Caco-2 (cell line): ENCODE results near the gene SLBP. TPM values are rescaled to one million over a fixed set of nuclear protein-coding genes. Genes with fewer than 3 reads are reported as not detected.

Experiments
- Bru-seq: library from RNA; stranded (reverse); fragments of 400-500 nt; gene quantifications from one replicate; lab custom pipeline; 2021; lab: Mats Ljungman, UMichigan
- BruChase-seq, 2 experiments: library from RNA; stranded (reverse); fragments of 400-500 nt; gene quantifications; one replicate each; lab custom pipeline; 2021; lab: Mats Ljungman, UMichigan
- BruUV-seq: library from RNA; stranded (reverse); fragments of 400-500 nt; replicated peaks from 2 replicates; lab custom pipeline; 2021; lab: Mats Ljungman, UMichigan
- CTCF ChIA-PET: fragments of 300-600 bp; sonication (Branson Sonifier 250); formaldehyde crosslinking; loops from one replicate; lab custom pipeline; 2022; ENCODE audit warnings: antibody characterized with exemption; lab: Charles Lee
- POLR2A ChIA-PET: fragments of 300-600 bp; sonication (Branson Sonifier 250); formaldehyde crosslinking; loops from one replicate; lab custom pipeline; 2022; ENCODE audit warnings: antibody characterized with exemption; lab: Charles Lee
- DNase-seq, 2 experiments: peaks; one replicate each; pipeline versions ENCODE4 v3.0.0 to v3.0.0-alpha.2; 2020 to 2022
- H3K27me3 ChIP-seq: replicated peaks from 2 replicates; pipeline ENCODE4 v1.6.0; 2011; ENCODE audit warnings: low read length; ENCODE audit not compliant: control insufficient read depth, insufficient read depth
- H3K36me3 ChIP-seq: 2 replicates; pipeline ENCODE4 v1.5.1; 2011; ENCODE audit warnings: low read length; ENCODE audit not compliant: control insufficient read depth, insufficient read depth
- H3K4me1 ChIP-seq: fragments of 250-450 bp; sonication (Bioruptor Pico); 2 replicates; pipeline ENCODE4 v1.5.1; 2020; ENCODE audit warnings: mild to moderate bottlenecking
- H3K4me3 ChIP-seq: 2 replicates; pipeline ENCODE4 v1.5.1; 2011; ENCODE audit warnings: low read depth, mild to moderate bottlenecking, control low read depth, low read length
- H3K9me3 ChIP-seq: fragments of 250-450 bp; sonication (Bioruptor Pico); 2 replicates; pipeline ENCODE4 v1.5.1; 2020; ENCODE audit warnings: mild to moderate bottlenecking, moderate library complexity
- H3K27ac Mint-ChIP-seq: one replicate; pipeline ENCODE4 v1.8.0; 2022; ENCODE audit warnings: mixed read lengths; ENCODE audit not compliant: unreplicated experiment
- H3K27me3 Mint-ChIP-seq: one replicate; pipeline ENCODE4 v1.8.0; 2022; ENCODE audit warnings: mixed read lengths; ENCODE audit not compliant: insufficient read depth, unreplicated experiment
- H3K36me3 Mint-ChIP-seq: one replicate; pipeline ENCODE4 v1.8.0; 2022; ENCODE audit warnings: mild to moderate bottlenecking, mixed read lengths; ENCODE audit not compliant: insufficient read depth, unreplicated experiment
- H3K4me1 Mint-ChIP-seq: one replicate; pipeline ENCODE4 v1.8.0; 2022; ENCODE audit warnings: low read depth, mixed read lengths; ENCODE audit not compliant: unreplicated experiment
- H3K4me3 Mint-ChIP-seq: one replicate; pipeline ENCODE4 v1.8.0; 2022; ENCODE audit warnings: mild to moderate bottlenecking, moderate library complexity, mixed read lengths; ENCODE audit not compliant: unreplicated experiment
- H3K9me3 Mint-ChIP-seq: one replicate; pipeline ENCODE4 v1.8.0; 2022; ENCODE audit warnings: mixed read lengths; ENCODE audit not compliant: unreplicated experiment
- intact Hi-C: fragments of 100-400 bp; cut with micrococcal nuclease; formaldehyde crosslinking; loops from one replicate; pipeline ENCODE4 v1.10.0; 2022; ENCODE audit not compliant: unreplicated experiment
- long read RNA-seq: library from polyadenylated mRNA; stranded (forward); transcript quantifications from one replicate; pipeline ENCODE4 v2.0.0, GENCODE V29; 2022
- total RNA-seq: library from RNA; stranded (reverse); gene quantifications from 2 replicates; pipeline ENCODE4 v1.2.3, GENCODE V29; 2022
- TF ChIP-seq, protein P1 (sequence below), 2 experiments: fragments of 200-600 bp in 1 of 2; IDR thresholded peaks; 1 replicate in 1 of 2; 2 replicates in 1 of 2; pipeline versions ENCODE4 v1.5.1 to v1.8.0; 2011 to 2022; ENCODE audit warnings: antibody characterized with exemption in 1 of 2, control low read depth in 1 of 2, inconsistent platforms in 1 of 2, low read depth in 1 of 2, low read length in 1 of 2, mild to moderate bottlenecking in 1 of 2, moderate library complexity in 1 of 2; ENCODE audit not compliant: insufficient read depth in 1 of 2, severe bottlenecking in 1 of 2, unreplicated experiment in 1 of 2

Gene SLBP
- 113 and 116 TPM in 2 replicates for total RNA-seq
- percentile 90 among the genes with signal in this experiment for Bru-seq, nascent RNA
- BruChase-seq, experiment 1, labeled RNA remaining after a 2-hour chase, result percentile 94 among the genes with signal in this experiment
- BruChase-seq, experiment 2, labeled RNA remaining after a 6-hour chase, result percentile 93 among the genes with signal in this experiment
- long read RNA-seq, transcript SLBP-202 (7 exons, 1,623 nt), result minor isoform, 5 of 291 reads
- long read RNA-seq, transcript SLBP-205 (7 exons, 987 nt), result minor isoform, 7 of 291 reads
- long read RNA-seq, transcript SLBP-206 (8 exons, 1,977 nt), result major isoform, 259 of 291 reads
- long read RNA-seq, partial matches to known transcripts, result 16 of 291 reads
- long read RNA-seq, other reads (novel, unspliced or antisense), result 3 of 291 reads

DNA sequence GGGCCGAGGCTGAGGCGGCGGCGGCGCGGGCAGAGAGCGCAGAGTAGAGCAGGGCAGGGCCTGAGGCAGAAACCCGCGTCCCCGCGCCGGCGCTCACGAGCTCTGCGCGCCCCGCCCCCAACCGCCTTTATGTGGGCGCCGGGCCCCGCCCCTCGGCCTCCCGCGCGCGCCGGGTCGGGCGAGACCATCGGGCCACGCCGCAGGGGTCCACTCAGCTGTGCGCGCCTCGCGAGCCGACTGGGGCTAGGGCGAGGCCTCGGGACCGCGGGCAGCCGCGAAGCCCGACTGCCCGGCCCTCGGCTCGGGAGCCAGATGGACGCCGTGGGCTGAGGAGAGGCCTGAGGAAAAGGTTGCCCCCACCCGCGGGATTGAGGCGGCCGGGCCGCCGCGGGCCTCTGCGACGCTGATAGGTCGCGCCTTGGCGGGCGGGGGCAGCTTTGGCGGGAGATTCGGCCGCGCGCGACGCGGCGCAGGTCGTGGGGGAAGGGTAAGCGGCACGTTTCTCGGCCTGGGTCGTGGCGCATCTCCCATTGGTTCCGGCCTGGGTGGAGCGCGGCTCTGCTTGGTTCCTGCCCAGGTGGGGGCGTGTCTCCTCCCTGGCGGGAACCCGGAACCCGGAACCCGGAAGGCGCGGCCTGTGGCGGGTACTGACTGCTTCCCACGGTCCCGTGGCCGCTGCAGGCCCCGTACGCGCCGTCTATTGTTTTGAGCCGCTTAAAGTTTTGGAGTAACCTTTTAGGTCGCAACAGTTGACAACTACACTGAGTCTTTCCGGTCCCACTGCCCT is at the start of gene SLBP:
Gene SLBP, minus strand, starts transcription at position 104 of the 787 bp plus-strand sequence. CDS start 131 bp downstream, outside the sequence.
- Mint-ChIP-seq H3K4me1 (peaks cover 29% of the 10 kb centered on the region), H3K9me3 (no peaks in the 10 kb centered on the region), H3K4me3 (peak within 1 kb of the TSS; percentile 99), H3K36me3 (peaks cover 72% of the 10 kb centered on the region), H3K27me3 (no peaks in the 10 kb centered on the region), H3K27ac (peak within 1 kb of the TSS; percentile 99)
- Histone ChIP-seq H3K9me3 (no peaks in the 10 kb centered on the region), H3K27me3 (no peaks in the 10 kb centered on the region), H3K36me3 (peaks cover under 1% of the 10 kb centered on the region; the same call in 1 of the 2 replicates), H3K4me3 (peak within 1 kb of the TSS; percentile 68), H3K4me1 (peaks cover 29% of the 10 kb centered on the region)
- ChIA-PET CTCF (interaction anchor here (0.6 to 1.8 kb wide), 4 partner anchors 9 to 56 kb away, joined by 4 to 13 read pairs (median 6); partner anchors contain the start of genes TACC3 and TMEM129), POLR2A (interaction anchor here (0.6 to 2.0 kb wide), 7 partner anchors 9 to 367 kb away, joined by 3 to 42 read pairs (median 6); partner anchors contain the start of genes NSD2, TACC3, TMEM129 and UVSSA)
- TF ChIP-seq, protein P1, sequence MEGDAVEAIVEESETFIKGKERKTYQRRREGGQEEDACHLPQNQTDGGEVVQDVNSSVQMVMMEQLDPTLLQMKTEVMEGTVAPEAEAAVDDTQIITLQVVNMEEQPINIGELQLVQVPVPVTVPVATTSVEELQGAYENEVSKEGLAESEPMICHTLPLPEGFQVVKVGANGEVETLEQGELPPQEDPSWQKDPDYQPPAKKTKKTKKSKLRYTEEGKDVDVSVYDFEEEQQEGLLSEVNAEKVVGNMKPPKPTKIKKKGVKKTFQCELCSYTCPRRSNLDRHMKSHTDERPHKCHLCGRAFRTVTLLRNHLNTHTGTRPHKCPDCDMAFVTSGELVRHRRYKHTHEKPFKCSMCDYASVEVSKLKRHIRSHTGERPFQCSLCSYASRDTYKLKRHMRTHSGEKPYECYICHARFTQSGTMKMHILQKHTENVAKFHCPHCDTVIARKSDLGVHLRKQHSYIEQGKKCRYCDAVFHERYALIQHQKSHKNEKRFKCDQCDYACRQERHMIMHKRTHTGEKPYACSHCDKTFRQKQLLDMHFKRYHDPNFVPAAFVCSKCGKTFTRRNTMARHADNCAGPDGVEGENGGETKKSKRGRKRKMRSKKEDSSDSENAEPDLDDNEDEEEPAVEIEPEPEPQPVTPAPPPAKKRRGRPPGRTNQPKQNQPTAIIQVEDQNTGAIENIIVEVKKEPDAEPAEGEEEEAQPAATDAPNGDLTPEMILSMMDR (IDR thresholded peaks at IDR 0.05; ENCODE audit: insufficient read depth in 1 of 2, low read depth in 1 of 2, low read length in 1 of 2, severe bottlenecking in 1 of 2, unreplicated experiment in 1 of 2), result no peak
- intact Hi-C loops, result loop anchor here (1.0 to 5.0 kb wide), 3 partner anchors 9 to 550 kb away; partner anchors contain the start of genes MXD4, TACC3 and TMEM129
- BruUV-seq, result no TSS peak
- peak; percentile 97 to 98 for DNase-seq

DNA sequence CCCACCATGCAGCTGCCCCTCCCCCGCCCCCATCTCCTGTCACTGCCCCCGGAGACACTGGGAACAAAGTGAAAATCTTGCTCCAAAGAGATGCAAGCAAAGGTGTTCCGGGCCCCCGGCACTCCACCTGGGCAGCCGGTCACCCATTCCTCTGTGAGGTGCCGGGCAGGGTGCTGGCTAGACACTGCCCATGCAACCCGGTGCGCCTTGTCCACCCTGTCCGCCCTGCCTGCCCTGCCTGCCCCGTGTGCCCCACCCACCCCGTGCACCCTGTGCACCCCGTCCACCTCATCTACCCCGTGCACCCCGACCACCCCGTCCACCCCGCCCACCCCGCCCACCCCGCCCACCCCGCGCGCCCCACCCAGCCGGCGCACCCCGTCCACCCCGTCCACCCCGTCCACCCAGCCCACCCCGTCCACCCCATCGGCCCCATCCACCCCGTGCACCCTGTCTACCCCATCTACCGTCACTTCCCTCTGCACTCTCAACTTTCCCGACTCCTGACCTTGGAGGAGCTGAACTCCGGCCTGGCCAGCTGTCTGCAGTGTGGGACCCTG is 49.1 kb upstream of the SLBP start:
- Histone ChIP-seq H3K27me3 (no peaks in the 10 kb centered on the region), H3K4me1 (peaks cover 22% of the 10 kb centered on the region), H3K4me3 (no peak overlapping the region), H3K36me3 (no peaks in the 10 kb centered on the region), H3K9me3 (no peaks in the 10 kb centered on the region)
- no TSS peak for BruUV-seq
- DNase-seq, result no peak
- H3K27me3 Mint-ChIP-seq, result no peaks in the 10 kb centered on the region
- POLR2A ChIA-PET, result no interaction called here
- peaks cover 6% of the 10 kb centered on the region for H3K4me1 Mint-ChIP-seq
- H3K9me3 Mint-ChIP-seq, result no peaks in the 10 kb centered on the region
- no peaks in the 10 kb centered on the region for H3K36me3 Mint-ChIP-seq
- TF ChIP-seq, protein P1 (IDR thresholded peaks at IDR 0.05; ENCODE audit: insufficient read depth in 1 of 2, low read depth in 1 of 2, low read length in 1 of 2, severe bottlenecking in 1 of 2, unreplicated experiment in 1 of 2), result no peak
- intact Hi-C loops, result no loop called here
- H3K27ac Mint-ChIP-seq, result no peak overlapping the region
- CTCF ChIA-PET, result no interaction called here
- H3K4me3 Mint-ChIP-seq, result no peak overlapping the region
